ENCODE results near the gene GLIPR2. TPM values are rescaled to one million over a fixed set of nuclear protein-coding genes. Genes with fewer than 3 reads are reported as not detected.
A peak's percentile ranks its signal among the peaks of the same experiment; 100 is the strongest.

Gene GLIPR2
- total and polyA plus RNA-seq, 2 donors (not counting 3 experiments of a cell fraction or from before 2014, with no cell fraction given), result 22.0 to 42.4 TPM

DNA sequence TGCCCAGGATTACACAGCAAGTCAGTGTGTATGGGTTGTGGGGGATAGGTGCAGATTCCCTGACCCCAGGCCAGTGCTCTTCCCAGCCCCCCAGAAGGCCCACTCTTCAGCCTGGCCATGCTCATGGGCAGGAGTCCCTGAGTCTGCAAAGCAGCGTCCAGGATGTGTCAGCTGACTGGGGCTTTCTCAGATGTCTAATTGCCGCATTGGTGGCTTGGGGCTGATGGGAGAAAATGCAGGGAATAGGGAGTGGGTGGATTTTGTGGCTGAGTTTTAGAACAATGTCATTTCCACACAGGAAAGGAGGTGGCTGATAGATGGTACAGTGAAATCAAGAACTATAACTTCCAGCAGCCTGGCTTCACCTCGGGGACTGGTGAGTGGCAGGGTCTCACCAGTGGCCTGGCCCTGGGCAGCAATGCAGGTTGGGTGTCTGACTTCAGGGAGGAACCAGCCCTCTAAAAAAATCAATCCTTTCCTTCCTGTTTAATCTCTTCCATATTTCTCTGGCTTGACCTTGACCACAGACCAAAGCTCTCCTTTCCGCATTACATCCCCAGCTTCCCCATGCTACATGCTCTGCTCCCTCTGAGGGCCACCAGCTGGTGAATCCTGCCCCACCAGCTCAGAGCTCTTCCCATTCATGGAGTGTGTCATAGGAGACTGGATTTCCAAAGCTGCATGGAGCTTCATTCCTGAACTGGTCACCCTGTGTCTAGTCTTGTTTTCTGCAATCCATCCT lies 14.2 kb downstream of the GLIPR2 start:
- no peaks in the 10 kb centered on the region for H4K20me1 ChIP-seq (replicated peaks; ENCODE audit: control insufficient read depth, extremely low read depth, insufficient read depth, low read length)
- no TSS peak for BruUV-seq (replicated peaks)
- ChIA-PET CTCF (interaction anchor here (0.7 to 2.2 kb wide), 4 partner anchors 12 to 247 kb away, joined by 4 to 9 read pairs (median 8); no protein-coding TSS in a partner anchor), POLR2A (no interaction called here)
- H3K4me1 ChIP-seq (ENCODE audit: control insufficient read depth, extremely low read depth, insufficient read depth, low read length), result peaks cover 46% of the 10 kb centered on the region
- no peaks in the 10 kb centered on the region for H3K27me3 ChIP-seq (ENCODE audit: control insufficient read depth in 2 of 2, insufficient read depth in 2 of 2, low read length in 2 of 2)
- H2AFZ ChIP-seq (ENCODE audit: low read depth, low read length), result no peak overlapping the region
- TF ChIP-seq MYC (IDR thresholded peaks at IDR 0.05; ENCODE audit: low read depth, low read length), result no peak
- TF ChIP-seq, protein P1, sequence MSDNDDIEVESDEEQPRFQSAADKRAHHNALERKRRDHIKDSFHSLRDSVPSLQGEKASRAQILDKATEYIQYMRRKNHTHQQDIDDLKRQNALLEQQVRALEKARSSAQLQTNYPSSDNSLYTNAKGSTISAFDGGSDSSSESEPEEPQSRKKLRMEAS (IDR thresholded peaks at IDR 0.05; ENCODE audit: insufficient read depth, insufficient read length), result no peak
- DNase-seq (ENCODE audit: low read depth, low spot score) (no peak), FAIRE-seq (peak; percentile 55)
- H3K27ac ChIP-seq (ENCODE audit: insufficient read depth, low read depth, low read length), result peak overlapping the region; percentile 90
- H3K9me3 ChIP-seq (replicated peaks; ENCODE audit: control insufficient read depth, insufficient read depth, low read length), result no peaks in the 10 kb centered on the region
- H3K4me2 ChIP-seq (ENCODE audit: insufficient read depth, low read length), result peak overlapping the region; percentile 17
- H3K9ac ChIP-seq (replicated peaks; ENCODE audit: extremely low read depth, insufficient read depth, low read length), result peak overlapping the region; percentile 36
- dilution Hi-C loops (cut with MboI; ENCODE audit: extremely low pct_ligation_motif_present, low sequenced_read_pairs) (no loop called here), intact Hi-C loops (cut with micrococcal nuclease) (loop anchor here (1.0 to 2.0 kb wide), 2 partner anchors 14 to 47 kb away; partner anchors contain the start of gene GLIPR2)
- no peaks in the 10 kb centered on the region for H3K9me1 ChIP-seq (replicated peaks; ENCODE audit: control insufficient read depth, extremely low read depth, insufficient read depth, low read length)
- H3K36me3 ChIP-seq (ENCODE audit: control insufficient read depth in 2 of 2, extremely low read depth in 1 of 2, insufficient read depth in 2 of 2, low read length in 2 of 2), result no peaks in the 10 kb centered on the region
- H3K79me2 ChIP-seq (ENCODE audit: control insufficient read depth, insufficient read depth, low read length), result no peaks in the 10 kb centered on the region
- H3K4me3 ChIP-seq (replicated peaks in 1 of 3; ENCODE audit: insufficient read depth in 1 of 3, low read depth in 1 of 3, low read length in 3 of 3), result no peak overlapping the region

DNA sequence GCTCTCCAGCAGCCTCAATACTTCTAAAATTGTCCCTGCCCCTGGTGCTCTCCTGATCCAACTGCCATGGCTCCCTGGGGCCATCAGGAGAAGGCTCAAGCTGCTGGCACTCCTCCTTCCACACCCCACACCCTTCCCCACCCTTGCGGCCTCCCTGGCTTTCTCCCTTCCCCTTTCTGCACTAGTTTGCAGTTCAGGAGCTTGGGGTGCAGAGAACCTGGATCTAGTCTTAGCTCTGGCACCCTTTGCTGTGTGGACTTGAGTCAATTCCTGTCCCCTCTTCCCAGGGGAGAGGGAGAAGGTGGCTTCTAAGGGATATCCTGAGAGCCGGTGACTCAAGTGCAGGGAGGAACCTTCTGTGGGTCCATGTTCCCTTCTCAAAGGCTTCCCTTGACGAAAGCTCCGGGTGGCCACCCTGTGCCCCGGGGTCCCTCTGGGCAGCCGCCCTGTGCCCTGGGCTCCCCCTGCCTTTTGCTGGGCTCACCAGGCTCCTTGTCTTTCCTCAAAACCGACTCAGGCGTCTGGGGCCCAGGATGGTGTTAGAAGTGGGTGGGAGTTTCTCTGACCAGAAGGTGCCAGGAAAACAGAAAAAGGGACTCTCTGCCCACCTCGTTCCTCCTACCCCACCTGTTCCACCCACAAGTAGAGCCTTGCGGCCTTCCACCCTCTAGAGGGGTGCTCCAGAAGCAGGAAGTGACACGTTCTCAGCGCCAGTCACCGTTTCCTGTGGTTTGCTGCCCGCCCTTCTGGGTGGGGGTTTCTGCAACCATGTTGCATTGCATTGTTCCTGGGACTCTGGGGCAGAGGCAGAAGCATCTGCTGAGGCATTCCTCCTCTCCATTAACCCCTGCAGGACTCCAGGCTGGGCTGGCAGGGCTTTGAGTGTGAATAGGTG lies 15.0 kb downstream of the GLIPR2 start:
- no peaks in the 10 kb centered on the region for H4K20me1 ChIP-seq (replicated peaks; ENCODE audit: control insufficient read depth, extremely low read depth, insufficient read depth, low read length)
- TF ChIP-seq FOS (IDR thresholded peaks at IDR 0.05; ENCODE audit: borderline replicate concordance, insufficient read depth, low read length) (peak; percentile 90), EZH2 (IDR thresholded peaks at IDR 0.05; ENCODE audit: borderline replicate concordance, low read depth, low read length, severe bottlenecking) (no peak), JUN (IDR thresholded peaks at IDR 0.05; ENCODE audit: borderline replicate concordance, insufficient read depth, insufficient read length, low read depth) (peak; percentile 74), MYC (IDR thresholded peaks at IDR 0.05; ENCODE audit: low read depth, low read length) (peak; percentile 35), GATA2 (IDR thresholded peaks at IDR 0.05; ENCODE audit: insufficient read depth, insufficient read length, low read depth, low read length) (no peak), POLR2AphosphoS5 (IDR thresholded peaks at IDR 0.05; ENCODE audit: insufficient read depth, low read depth, low read length) (peak; percentile 82)
- TF ChIP-seq, protein P1 (IDR thresholded peaks at IDR 0.05; ENCODE audit: insufficient read depth, insufficient read length), result peak; percentile 17
- H3K4me1 ChIP-seq (ENCODE audit: control insufficient read depth, extremely low read depth, insufficient read depth, low read length), result peaks cover 46% of the 10 kb centered on the region
- no peaks in the 10 kb centered on the region for H3K27me3 ChIP-seq (ENCODE audit: control insufficient read depth in 2 of 2, insufficient read depth in 2 of 2, low read length in 2 of 2)
- H3K27ac ChIP-seq (ENCODE audit: insufficient read depth, low read depth, low read length), result peak overlapping the region; percentile 90
- CTCF ChIA-PET, result interaction anchor here (0.9 to 2.2 kb wide), 4 partner anchors 12 to 48 kb away, joined by 3 to 9 read pairs (median 8); no protein-coding TSS in a partner anchor
- POLR2A ChIA-PET, result no interaction called here
- H3K36me3 ChIP-seq (ENCODE audit: control insufficient read depth in 2 of 2, extremely low read depth in 1 of 2, insufficient read depth in 2 of 2, low read length in 2 of 2), result no peaks in the 10 kb centered on the region
- no peaks in the 10 kb centered on the region for H3K9me3 ChIP-seq (replicated peaks; ENCODE audit: control insufficient read depth, insufficient read depth, low read length)
- peak overlapping the region; percentile 54 for H3K4me2 ChIP-seq (ENCODE audit: insufficient read depth, low read length)
- peak overlapping the region; percentile 42 for H3K9ac ChIP-seq (replicated peaks; ENCODE audit: extremely low read depth, insufficient read depth, low read length)
- no peak overlapping the region for H3K4me3 ChIP-seq (replicated peaks in 1 of 3; ENCODE audit: insufficient read depth in 1 of 3, low read depth in 1 of 3, low read length in 3 of 3)
- peak overlapping the region; percentile 56 for H2AFZ ChIP-seq (ENCODE audit: low read depth, low read length)
- BruUV-seq (replicated peaks), result TSS peak; percentile 62
- FAIRE-seq (peak; percentile 94), DNase-seq (ENCODE audit: low read depth, low spot score) (peak; percentile 78)
- intact Hi-C loops (cut with micrococcal nuclease) (loop anchor here (1.0 to 2.0 kb wide), 2 partner anchors 15 to 48 kb away; partner anchors contain the start of gene GLIPR2), dilution Hi-C loops (cut with MboI; ENCODE audit: extremely low pct_ligation_motif_present, low sequenced_read_pairs) (no loop called here)
- H3K9me1 ChIP-seq (replicated peaks; ENCODE audit: control insufficient read depth, extremely low read depth, insufficient read depth, low read length), result no peaks in the 10 kb centered on the region
- H3K79me2 ChIP-seq (ENCODE audit: control insufficient read depth, insufficient read depth, low read length), result no peaks in the 10 kb centered on the region
